CD4-positive, alpha-beta T cell treated with Interleukin-6 for 4 hours (primary cell): ENCODE measurements around the gene HSPB2.
"Not testable (repeated sequence)": the region's sequence is repeated elsewhere in the genome, so short reads cannot be mapped to it uniquely, and the experiment has no call there.

ENCODE experiments used
- DNase-seq: peaks from one replicate; pipeline ENCODE4 v3.0.0-alpha.2; 2020; ENCODE audit warnings: mixed read lengths

Gene HSPB2

GRCh38 chr11:111916768-111917167 lies 4.2 kb downstream of the HSPB2 start:
- no peak for DNase-seq

- no peak for DNase-seq
These were observed 4.8 kb downstream of the HSPB2 start for GRCh38 chr11:111917312-111917711.

DNA sequence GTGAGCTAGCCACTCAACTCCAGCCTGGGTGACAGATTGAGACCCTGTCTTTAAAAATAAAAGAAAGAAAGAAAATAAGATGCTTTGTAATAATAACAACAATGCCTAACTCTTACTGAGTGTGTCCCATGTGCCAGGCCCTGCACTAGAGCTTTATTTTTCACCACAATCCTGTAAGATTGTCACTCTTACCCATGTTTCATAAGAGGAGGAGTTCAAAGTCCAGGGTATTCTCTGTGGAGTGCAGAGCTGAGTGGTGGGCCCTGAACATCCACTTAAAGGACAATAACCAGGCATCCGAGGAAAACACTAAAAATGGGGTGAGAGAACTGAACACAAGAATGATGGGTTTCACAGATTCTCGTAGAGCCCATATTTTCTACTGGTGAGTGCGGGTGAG lies 5.3 kb downstream of the HSPB2 start:
- DNase-seq: no peak

DNA sequence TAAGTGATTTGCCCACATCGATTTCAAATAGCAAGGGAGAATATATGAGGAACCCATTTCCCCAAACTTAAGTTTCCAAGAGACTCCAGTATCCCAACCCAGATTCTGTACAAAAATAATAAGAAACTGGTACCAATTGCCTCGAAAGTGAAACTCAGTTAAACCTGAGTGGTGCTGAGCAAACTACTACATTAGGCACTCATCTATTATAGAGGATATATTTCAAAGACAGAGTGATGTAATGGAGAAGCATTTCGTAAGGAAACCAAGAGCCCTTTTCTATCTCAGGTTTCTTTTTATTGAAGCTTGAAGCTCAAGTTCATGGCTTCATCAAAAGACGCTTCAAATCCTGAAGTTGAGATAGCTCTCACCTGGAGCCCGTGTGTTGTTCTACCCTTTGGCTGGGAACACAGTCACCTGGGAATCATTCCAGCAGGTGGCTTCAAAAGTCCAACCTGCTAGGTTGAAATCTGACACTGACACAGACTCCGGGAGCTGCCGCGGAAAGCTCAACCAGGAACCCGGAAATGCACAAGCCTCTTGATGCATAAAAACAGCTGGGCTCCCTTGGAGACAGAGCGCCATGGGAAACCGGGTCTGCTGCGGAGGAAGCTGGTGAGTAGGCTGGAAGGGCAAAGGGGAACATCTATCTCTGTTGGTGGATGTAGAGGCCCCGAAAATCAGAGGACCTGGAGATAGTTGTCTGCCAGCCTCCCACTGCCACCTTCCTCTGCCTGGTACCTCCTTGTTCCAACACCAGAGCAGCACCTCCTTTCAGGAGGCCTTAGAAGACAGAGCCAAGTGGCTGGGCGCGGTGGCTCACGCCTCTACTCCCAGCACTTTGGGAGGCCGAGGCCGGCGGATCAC lies 6.1 kb downstream of the HSPB2 start, which contains the start of gene C11orf52:
Gene C11orf52, plus strand, starts transcription at position 524 of the 867 bp plus-strand sequence. Its CDS starts 60 bp downstream, at position 584.
- no peak for DNase-seq

- no peak for DNase-seq
These were observed 8.4 kb downstream of the HSPB2 start for GRCh38 chr11:111920908-111921307.

DNA sequence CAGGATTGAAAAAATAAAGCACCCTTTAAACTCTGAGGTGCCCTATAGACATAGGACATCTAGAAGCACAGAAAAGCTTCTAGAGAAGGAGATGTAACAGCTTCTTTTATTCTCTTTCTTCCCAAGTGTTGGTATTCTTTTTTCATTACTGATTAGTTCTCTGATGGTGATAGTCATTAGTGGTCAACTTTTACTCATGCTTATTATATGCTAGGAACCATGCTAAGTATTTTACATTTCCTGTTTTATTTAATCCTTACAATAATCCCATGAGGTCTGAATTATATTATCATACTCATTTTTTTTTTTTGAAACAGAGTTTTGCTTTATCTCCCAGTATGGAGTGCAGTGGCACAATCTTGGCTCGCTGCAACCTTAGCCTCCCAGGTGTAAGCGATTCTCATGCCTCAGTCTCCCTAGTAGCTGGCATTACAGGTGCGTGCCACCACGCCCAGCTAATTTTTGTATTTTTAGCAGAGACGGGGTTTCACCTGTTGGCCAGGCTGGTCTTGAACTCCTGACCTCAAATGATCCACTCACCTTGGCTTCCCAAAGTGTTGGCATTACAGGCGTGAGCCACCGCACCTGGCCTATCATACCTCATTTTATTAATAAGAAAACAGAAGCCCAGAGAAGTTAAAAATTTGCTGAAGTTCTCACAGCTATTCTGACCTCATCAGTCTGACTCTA lies 9.2 kb downstream of the HSPB2 start:
- DNase-seq: no peak

DNA sequence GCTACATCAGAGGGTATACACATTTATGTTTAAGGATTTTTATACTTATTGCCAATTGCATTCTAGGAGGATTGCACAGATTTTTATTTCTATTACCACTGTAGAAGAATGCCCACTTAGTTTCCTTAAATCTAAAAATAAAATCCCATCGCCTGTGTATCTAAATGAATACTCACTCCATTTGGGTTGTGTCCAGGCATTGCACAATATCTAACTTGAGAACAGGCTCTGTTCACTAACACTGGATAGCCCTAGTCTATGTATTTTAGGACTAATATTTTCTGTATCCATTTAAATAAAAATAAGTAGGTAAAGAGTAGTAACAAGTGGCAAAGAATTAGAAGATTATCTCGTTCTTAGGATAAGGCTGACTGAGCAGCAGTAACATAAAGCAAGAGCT lies 10.3 kb downstream of the HSPB2 start:
- no peak for DNase-seq

GRCh38 chr11:111923351-111923788 lies 10.8 kb downstream of the HSPB2 start:
- no peak for DNase-seq

DNA sequence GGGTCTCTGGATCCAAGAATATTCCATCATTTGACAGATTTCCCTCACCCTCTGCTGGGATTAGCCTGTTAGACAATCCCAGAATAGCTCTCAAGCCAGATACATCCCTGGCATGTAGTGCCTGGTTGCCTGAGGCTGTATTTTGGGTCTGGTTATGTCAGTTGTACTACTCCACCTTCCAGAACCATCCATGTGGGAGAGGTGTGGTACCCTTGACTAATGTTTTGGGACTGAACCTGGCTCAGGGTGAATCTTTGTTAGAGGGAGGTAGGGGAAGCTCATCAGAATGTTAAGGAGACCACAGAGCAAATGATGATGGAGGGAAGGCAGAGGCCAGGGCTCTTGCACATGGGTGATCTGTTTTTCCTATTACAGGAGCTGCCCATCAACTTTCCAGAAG lies 11.4 kb downstream of the HSPB2 start:
- DNase-seq: no peak

DNA sequence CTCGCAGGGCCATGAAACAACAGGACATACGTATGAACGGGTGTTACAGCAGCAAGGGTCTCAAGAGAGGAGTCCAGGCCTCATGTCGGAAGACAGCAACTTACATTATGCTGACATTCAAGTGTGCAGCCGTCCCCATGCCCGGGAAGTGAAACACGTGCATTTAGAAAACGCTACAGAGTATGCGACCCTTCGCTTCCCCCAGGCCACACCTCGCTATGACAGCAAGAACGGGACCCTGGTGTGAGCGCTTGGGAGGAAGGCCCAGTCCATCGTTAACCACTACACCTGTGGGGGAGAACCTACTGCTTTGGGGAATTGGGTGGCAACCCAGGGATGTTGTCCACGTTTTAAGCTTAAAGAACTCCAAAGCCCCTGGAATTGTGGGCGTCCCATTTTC lies 13.4 kb downstream of the HSPB2 start:
- DNase-seq: no peak

GRCh38 chr11:111926505-111927391 lies 14.2 kb downstream of the HSPB2 start:
- DNase-seq: peak; percentile 95

- DNase-seq: no peak
These were observed 17.9 kb downstream of the HSPB2 start for GRCh38 chr11:111930472-111930871.

- no peak for DNase-seq
These were observed 20.0 kb downstream of the HSPB2 start for GRCh38 chr11:111932611-111932950.

DNA sequence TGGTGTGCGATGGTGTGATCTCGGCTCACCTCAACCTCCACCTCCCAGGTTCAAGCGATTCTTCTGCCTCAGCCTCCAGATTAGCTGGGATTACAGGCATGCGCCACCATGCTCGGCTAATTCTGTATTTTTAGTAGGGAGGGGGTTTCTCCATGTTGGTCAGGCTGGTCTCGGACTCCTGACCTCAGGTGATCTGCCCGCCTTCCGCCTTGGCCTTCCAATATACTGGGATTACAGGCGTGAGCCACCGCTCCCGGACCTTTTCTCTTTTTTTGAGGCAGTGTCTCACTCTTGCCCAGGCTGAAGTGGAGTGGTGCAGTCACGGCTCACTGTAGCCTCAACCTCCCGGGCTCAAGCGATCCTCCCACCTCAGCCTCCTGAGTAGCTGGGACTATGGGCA lies 20.6 kb downstream of the HSPB2 start:
- not testable (repeated sequence) for DNase-seq

DNA sequence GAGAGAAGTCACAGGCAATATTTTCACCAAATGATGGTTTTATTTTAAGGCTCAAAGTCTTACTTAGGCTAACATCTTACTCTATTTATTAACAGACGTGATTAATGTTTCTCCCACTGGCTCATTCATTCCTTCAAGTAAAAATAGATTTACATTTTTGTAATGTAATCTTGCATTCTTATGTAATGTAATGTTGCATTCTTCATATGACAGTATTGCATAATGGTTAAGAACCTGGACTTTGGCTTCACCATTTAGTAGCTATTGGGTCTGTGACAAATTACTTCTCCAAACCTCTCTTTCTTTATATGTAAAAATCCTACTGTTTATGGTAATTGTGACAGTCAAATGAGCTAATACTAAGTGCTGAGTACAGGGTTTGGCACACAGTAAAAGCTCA lies 21.3 kb downstream of the HSPB2 start:
- DNase-seq: no peak

GRCh38 chr11:111934306-111934705 lies 21.8 kb downstream of the HSPB2 start:
- DNase-seq: no peak

DNA sequence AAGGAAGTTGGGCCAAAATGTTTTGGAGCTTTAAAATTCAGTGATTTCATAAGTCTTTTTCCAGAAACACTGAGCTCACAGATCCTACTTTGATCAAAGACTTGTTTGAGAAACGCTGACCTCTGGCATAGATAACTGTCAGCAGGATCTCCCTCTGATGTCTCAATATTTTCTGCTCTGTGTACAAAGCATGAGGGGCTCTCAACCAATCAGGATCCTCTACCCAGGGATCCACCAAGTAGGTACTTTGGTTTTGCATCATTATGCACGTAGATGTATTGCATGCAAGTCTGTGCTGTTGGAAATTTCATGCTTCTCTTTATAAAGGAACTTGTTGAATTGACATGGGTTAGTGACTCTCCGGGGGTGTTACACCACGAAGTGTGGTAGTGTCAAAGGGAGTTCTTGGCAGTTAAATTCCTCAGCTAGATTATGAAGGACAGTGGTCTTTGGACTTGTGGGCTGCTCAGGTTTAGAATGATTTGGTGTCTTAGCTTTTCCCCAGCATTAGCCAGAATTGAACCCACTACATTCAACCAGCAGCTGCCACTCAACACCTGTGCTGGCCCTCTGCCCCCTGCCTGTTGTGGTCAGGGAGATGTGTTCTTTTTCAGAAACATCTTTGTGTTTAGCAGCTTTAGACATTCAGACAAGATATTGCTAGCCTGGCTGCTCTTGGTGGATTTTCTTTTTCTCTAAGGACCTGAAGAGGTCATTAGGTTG lies 22.9 kb downstream of the HSPB2 start:
- no peak for DNase-seq

GRCh38 chr11:111936040-111936540 lies 23.6 kb downstream of the HSPB2 start:
- DNase-seq: no peak

GRCh38 chr11:111937461-111937769 lies 24.9 kb downstream of the HSPB2 start:
- DNase-seq: peak; percentile 11

GRCh38 chr11:111937844-111938243 lies 25.3 kb downstream of the HSPB2 start:
- peak; percentile 4 for DNase-seq

- peak; percentile 52 for DNase-seq
These were observed 26.2 kb downstream of the HSPB2 start for GRCh38 chr11:111938687-111939160.
